ENCODE measurements around the gene GPR68.
"Not testable (repeated sequence)": the region's sequence is repeated elsewhere in the genome, so short reads cannot be mapped to it uniquely, and the experiment has no call there.

GPR68 gene

DNA sequence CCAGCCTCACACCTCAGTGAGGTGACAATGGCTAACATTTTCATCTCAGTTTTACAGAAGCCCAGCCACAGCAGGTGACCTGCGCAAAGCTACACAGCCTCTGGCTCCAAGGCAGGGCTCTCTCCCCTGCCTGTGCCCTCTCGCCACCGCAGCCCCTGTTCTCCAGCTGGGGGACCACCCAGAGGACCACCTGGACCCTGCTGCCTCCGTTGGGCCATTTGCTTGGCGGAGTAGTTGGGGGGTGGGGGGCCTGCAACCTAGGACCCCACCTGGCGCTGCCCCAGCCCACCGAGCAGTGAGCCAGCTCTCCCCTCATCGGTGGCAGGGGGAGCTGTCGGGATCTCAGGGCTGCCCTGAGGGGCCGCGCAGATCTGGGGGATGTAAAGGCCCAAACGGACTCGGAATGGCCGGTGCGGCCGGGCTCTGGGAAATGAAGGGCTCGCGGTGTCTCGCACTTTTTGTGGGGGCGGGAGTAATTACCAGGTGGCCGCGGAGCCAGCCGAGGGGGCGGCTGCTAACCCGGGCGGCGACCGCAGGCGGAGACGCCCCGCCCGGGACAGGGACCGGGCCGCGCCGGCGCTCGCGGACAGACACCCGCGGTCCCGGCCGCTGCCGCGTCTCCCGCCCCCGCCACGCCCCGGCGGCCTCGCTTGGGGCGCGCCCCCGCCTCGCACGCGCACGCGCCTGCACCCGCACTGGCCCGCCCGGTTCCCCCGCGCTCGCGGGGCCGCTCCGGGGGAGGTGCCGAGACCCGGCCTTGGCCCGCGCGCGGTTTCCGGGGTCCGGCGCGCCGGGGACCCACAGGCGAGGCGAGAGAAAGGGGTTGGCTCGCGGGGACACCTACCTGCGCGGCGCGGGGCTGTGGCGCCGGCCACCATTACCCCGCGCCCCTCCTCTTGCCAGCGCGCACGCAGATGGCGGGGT, 8.6 kb upstream of the GPR68 start:
- DNase-seq (ENCODE audit: low read depth in 2 of 2): peak in 1 of 2 donors; percentile 32

DNA sequence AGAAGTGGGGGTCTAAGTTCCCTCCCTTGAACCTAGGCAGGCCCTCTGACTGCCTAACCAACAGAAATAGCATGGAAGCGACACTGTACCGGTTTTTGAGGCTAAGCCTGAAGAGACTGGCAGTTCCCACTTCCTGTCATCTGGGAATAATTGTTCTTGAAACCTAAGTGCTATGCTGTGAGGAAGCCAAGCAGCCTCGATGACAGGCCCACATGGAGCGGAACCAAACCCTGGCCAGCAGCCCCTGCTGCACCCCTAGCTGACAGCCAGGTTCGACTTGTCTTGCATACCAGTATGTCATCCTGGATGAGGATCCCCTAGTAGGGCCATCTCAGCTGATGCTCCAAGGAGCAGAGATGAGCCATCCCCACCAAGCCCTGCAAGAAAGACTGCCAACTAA, 6.4 kb upstream of the GPR68 start:
- DNase-seq (ENCODE audit: low read depth in 2 of 2): no peak

DNA sequence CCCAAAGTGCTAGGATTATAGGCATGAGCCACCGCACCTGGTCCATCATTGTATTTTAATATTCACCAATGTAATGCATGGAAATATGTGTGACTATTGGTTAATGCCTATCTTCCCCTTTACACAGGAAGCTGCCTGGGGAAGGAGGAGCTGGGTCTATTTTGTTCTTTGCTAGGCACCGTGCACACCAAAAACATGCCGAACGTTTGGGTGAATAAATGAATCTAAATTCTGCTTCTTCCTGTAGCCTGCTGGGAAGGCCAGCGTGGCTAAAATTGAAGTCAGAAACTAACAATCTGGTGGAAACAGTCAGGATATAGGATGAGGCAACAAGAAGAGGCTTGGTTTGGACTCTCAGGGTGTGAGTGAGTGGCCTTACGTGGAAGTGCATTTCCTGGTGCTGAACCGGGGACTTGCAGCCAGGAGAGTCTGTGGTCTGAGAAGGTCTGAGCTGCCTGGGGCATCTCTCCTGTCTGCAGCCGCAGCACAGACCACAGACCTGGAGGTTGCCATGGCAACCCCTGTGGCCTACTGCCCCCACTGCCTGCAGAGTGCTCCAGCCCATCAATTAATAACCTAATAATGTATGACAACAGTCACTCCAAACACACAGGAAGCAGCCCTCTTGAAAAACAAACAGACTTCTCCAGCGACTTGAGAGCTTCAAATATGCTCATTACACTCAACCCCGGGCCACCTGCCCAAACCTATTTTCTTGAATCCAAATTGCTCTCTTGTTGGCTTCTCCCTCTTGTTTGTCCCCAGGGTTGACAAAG, 5.5 kb upstream of the GPR68 start:
- no peak for DNase-seq (ENCODE audit: low read depth in 2 of 2)

DNA sequence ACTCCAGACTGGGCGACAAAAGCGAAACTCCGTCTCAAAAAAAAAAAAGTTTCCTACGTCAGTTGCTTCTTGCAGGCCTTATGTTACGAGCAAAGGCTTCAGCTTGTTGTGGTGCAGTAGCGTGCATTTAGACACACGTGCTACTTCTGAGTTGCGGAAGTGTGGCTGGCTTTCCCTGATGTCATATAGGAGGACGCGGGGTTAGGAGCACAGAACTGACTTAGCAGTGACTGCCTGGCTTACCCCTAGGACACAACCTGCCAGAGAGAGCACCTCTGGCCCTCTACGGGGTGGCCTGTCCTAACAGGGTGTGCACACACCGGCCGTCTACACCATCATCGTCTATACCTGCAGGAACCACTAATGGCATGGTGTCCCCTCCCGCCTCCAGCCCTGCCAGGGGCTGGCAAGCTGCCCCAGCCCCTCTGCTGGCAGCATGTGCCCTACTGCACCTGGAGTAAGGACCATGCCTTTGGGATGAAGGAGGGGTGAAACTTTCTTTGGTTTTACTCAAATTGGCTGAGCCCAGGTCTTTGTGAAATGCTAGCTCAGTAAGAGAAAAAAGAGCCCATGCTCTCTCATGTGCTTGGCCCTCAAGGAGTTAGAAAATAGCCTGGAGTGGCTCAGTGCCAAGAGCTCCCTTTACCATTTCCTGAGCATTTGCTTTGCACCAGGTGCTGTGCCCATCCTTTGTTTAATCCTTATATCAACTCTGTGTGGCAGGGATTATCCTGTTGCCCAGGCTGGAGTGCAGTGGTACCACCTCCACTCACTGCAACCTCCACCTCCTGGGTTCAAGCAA, 1.7 kb upstream of the GPR68 start:
- no peak for DNase-seq (ENCODE audit: low read depth in 2 of 2)

DNA sequence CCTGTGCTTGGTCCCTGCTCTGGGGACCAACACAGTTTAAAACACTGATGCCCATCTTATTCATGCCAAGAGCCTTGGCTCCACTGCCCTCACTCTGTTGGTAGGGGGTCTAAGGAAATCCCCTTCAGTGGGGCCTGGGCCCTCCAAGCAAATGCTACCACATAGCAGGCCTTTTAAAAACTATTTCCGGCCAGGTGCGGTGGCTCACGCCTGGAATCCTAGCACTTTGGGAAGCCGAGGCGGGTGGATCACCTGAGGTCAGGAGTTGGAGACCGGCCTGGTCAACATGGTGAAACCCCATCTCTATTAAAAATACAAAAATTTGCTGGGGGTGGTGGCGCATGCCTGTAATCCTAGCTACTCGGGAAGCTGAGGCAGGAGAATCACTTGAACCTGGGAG, 1.1 kb upstream of the GPR68 start:
- DNase-seq (ENCODE audit: low read depth in 2 of 2): not testable (repeated sequence)

DNA sequence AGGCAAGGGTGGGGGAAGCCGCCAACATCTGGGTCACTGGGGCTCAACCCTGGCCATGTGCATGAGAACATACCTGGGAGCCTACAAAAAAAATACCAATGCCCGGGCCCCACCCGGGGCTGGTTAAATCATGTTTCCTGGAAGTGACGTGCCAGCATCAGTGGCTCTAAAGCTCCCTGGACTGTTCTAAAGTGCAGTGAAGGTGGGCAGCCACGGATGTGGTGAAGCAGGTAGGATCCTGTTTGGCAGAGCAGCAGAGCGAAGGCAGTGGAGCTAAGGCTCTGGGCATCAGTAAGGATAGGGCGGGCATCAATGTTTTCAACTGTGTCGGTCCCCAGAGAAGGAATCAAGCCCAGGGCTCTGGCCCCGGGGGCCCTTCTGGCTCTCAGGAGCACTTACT, 525 bp upstream of the GPR68 start:
- DNase-seq (ENCODE audit: low read depth in 2 of 2): no peak

DNA sequence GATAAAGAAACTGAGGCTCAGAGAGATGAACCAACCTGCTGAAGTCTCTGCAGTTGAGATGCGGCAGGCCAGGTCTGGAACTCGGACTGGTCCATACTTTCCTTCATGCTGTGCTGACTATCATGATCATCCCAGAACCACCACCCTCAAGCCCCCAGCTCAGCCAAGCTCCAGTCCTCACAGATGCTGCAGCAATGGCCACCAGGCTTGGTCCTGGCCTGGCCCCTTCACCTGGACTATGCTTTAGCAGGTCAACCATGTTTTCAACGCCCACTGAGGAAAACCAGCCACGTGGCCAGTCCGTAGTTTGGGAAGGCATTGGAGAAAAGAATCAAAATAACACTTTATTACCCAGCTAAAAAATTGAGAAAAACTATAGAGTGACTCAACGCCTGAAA, 1.4 kb downstream of the GPR68 start:
- DNase-seq (ENCODE audit: low read depth in 2 of 2): no peak

DNA sequence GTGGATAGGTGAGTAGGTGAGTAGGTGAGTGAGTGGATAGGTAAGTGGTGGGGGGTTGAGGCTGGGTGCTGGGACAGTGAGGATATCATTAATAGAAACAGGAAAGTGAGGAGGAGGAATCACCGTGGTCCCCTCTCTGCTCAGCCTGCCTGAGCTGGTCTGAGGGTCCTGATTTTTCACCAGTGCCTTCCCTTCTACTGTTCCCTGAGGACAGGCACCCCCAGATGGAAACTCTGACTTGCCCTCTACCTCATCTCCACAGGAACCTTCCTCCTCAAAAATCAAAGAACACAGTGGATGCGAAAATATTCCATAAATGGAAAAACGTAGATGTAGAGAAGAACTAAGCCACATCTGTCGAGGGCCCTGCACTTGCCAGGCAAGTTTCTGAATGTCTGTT, 1.9 kb downstream of the GPR68 start:
- no peak for DNase-seq (ENCODE audit: low read depth in 2 of 2)

DNA sequence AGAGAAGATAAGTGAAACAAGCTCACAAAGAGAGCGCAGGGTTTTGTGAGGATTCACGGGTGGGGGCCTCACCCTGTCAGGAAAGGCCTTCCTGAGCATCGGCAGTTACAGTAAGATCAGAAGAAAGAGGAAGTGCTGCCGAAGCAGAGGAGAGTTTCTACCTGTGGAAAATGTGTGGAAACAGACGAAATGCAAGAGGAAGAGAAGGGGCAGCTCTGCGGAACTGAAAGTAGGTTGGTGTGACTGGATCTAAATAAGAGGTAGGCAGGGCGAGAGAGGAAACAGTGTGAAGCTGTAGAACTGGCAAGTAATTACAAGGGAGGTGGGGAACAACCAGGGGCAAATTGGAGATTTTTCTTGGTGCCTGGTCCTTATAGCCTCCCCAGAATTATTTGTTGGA, 2.6 kb downstream of the GPR68 start:
- DNase-seq (ENCODE audit: low read depth in 2 of 2): no peak

DNA sequence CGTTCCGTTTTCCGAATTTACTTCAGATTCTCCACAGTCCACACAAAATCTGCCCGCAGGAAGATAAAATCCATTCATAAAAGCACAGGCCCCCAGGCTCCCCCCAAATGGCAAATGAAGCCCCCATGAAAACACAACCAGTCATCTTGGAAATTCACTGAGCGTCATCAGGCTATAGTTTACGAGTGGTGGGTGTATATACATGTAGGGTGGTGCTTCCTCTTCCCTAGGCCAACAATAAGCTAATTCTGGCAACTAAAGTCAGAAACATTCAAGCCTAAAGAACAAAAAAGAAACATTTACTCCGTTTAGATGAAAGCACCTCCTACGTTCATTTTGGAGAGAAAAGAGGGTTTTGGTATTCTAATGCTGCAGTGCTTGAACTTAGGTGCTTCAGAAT, 5.8 kb downstream of the GPR68 start:
- no peak for DNase-seq (ENCODE audit: low read depth in 2 of 2)

DNA sequence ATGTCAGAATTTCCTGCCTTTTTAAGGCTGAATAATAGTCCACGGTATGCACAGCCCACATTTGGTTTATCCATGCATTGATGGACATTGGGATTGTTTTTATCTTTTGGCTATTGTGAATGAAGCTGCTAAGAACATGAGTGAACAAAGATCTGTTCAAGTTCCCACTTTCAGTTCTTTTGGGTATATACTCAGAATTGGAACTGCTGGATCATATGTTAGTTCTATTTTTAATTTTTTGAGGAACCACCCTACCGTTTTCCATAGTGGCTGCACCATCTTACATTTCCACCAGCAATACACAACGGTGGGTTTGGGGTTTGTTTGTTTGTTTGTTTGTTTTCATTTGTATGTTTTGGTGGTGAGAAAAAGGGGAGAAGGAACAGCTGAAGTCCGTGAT, 6.4 kb downstream of the GPR68 start:
- DNase-seq (ENCODE audit: low read depth in 2 of 2): no peak

DNA sequence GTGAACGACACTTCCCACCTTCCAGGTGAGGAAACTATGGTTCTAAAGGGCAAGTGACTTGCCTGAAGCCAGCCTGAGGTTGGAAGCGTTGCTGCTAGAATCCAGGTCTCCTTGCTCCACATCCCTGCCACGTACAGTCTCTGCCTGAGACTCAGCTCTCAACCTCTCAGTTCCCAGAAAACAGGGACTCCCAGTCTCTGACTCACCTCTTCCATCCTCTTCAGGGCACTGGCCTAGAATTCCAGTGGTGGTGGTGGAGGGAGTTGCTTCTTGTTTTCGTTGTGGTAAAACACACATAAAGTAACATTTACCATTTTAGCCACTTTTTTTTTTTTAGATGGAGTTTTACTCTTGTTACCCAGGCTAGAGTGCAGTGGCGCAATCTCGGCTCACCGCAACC, 7.3 kb downstream of the GPR68 start:
- no peak for DNase-seq (ENCODE audit: low read depth in 2 of 2)

DNA sequence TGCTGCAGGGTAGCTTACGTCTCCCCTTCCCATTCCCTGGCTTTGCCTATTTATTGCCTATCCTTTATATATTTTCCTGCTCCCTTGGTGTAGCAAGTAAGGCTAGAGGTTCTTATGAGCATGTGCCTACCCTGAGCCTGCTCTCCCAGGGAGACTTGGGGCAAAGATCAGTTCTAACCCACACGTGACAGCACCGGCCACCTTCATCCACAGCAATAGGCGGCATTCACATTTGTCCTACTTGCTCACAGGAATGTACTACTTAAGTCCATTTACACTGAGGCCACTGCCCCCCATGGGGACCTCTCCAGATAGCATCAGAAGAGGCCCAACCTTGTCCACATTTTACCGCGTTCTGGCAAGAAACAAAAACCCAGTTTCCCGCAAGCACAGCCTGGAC, 8.7 kb downstream of the GPR68 start:
- no peak for DNase-seq (ENCODE audit: low read depth in 2 of 2)

DNA sequence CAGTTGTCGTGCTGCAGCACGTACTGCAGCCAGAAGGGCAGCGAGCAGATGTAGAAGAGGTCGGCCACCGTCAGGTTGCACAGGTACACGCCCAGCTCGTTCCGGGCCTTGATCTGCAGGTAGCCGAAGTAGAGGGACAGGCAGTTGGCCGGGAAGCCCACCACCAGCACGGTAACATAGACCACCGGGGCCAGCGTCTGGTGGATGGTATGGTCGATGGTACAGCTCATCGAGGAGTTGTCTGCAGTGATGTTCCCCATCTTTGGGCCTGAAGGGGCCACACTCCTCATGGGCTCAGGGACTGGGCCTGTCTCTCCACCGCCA, 9.8 kb downstream of the GPR68 start:
- no peak for DNase-seq (ENCODE audit: low read depth in 2 of 2)

DNA sequence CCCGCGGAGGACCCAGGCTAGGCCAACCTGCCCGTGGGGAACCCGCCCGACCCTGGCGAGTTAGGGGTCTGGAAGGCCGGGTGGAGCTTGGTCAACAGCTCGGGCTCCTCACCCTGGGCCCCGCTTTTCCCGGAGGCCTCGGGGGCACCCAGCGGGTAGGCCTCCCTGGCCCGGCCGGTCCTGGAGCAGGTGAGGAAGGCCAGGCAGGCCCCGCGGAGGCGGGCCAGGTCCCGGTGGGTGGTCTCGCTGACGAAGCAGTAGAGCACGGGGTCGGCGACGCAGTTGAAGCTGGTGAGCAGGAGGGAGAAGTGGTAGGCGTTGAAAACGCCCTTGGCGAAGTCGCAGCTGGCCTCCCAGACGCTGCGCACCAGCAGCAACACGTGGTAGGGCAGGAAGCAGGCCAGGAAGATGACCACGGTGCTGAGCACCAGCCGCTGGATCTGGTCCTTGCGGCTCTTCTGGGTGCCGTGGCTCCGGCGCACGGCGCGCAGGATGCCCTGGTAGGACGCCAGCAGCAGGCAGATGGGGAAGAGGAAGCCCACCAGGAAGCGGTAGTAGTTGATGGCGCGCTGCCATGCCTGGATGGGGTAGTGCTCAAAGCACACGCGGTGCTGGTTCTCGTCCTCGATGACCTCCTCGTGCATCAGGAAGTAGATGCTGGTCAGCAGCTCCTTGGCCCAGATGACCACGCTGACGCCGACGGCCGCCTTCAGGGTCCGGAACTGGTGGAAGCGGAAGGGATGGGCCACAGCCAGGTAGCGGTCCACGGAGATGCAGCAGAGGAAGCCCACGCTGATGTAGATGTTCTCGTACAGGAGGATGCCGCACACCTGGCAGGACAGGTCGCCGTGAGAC, 10.3 kb downstream of the GPR68 start:
- no peak for DNase-seq (ENCODE audit: low read depth in 2 of 2)

DNA sequence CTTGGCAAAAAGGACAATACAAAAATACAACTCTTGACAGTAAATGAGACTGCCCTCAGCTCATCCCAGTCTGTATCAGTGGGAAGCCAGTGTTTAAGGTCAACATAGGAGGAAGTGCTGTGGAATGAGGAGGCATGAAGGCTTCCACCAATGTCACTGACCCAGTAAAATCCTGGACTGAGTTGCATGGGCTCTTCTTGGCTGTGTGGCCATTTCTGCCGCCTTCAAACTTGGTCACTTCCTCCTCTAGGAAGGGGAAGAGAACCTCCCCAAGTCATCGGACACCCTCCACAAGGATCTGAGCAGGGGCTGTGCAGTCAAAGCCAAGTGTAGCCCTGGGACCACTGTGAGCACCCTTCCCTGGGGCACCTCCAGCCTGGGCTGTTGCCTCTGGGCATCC, 11.9 kb downstream of the GPR68 start:
- DNase-seq (ENCODE audit: low read depth in 2 of 2): no peak

DNA sequence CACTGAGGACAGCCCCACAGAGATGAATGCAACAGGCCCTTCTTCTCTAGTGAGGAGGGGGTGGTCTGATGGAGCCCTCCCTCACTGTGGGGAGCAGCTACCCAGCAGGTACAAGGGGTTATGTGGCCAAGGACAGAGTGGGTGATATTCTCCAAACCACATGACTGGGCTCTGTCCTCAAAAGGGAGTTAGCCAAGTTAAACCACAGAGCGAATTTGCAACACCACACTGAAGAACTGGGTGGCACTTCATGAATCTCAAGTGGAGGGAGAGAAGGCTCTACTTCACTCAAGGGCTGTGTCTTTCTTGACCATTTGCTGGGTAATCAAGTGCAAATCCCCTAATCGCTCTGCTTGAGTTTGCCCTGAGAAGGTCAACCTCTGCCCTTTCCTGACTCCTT, 12.5 kb downstream of the GPR68 start:
- no peak for DNase-seq (ENCODE audit: low read depth in 2 of 2)

DNA sequence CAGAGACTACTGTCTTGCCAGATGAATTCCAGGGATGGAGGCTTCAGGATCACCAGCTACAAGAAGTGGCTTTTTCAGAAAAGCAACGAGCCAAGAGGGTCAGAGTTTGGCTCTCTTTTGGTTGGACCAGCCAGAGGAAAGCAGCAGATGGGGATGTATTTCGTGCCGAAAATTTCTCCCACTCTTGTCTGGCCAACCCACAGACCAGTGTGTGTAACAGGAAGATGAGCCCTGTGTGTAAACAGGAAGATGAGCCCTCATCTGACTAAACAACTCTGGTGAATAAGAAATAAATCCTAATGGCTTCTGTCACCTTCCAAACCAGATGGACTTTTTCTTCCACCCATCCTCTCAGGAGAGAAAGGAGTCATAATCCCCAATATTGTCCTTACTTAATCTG, 13.1 kb downstream of the GPR68 start:
- DNase-seq (ENCODE audit: low read depth in 2 of 2): no peak

DNA sequence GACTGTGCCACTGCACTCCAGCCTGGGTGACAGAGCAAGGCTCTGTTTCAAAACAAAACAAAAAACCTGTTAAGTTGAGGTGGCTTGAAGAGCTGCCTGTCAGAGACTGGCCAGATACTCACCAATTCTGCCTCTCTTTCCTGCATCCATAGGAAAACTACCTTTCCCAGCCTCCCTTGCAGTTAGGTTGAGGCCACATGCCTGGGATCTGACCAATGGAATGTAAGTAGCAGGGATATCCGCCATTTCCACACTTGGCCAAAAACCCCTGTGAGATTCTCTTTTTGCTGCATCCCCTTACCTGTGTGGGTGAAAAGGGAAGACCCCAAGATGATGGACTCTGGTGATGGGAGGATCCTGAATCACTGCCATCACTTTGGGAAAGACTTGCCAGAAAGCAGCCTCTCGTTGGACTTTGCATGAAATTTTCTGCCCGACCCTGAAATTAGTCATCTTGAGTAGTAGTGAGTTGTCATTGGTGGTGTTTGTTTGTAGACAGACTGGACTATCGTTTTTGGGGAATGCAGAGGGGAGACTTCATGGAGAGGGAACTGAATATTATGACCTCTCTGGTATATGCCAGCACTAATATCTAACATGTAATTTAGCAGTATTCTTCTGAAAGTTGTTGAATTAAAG, 14.0 kb downstream of the GPR68 start:
- no peak for DNase-seq (ENCODE audit: low read depth in 2 of 2)

DNA sequence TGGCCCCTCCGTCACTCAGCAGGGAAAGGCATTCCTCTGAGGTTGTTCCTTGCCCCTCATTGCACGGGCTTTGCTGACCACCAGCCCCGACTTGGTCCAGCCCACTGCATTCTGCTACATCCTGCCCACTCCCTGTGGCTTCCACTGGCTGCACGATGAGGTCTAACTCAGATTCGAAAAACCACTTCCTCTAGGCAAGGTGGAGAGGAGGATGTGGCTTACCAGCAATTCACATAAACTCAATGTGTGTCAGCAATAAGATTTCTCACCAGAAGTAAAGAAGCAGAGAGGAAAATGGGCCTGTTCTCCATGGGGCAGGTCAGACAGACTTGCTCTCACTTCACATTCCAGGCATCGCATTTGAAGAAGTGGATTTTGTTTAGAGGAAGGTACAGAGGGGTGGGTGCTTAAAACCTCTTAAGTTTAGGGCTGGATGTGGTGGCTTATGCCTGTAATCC, 14.7 kb downstream of the GPR68 start:
- no peak for DNase-seq (ENCODE audit: low read depth in 2 of 2)

DNA sequence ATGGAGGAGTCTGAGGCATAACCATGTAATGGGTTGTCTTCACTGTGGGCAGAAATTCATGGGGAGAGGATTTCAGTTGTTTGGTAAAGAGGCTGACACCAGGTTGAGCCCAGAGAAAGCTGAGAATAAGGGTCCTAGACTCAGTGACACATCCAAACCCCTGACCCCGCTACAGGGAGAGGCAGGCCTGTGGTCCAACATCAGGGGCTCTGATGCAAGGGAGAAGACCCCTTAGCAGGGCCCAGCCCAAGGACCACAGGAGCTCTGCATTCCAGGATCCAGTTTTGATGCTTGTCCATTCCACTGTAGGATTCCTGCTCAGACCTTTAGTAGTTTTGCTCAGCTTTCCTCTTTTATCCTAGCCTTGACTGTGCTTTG, 15.5 kb downstream of the GPR68 start:
- no peak for DNase-seq (ENCODE audit: low read depth in 2 of 2)

All from stimulated activated CD8-positive, alpha-beta memory T cell treated with anti-CD3 and anti-CD28 coated beads, Interleukin-7, amount 100 ng/mL, for 1 hour (primary cell).